GM18861 (cell line): ENCODE measurements around the gene TMEM94.

Experiments used
- ATAC-seq: cut with Tn5 transposase; IDR thresholded peaks from one replicate; pipeline ENCODE4 v1.9.1; 2021; ENCODE audit not compliant: unreplicated experiment

The TMEM94 gene

GRCh38 chr17:75524269-75524969, 68.0 kb downstream of the TMEM94 start:
- ATAC-seq, result no peak

- ATAC-seq, result peak; percentile 66
Observed at GRCh38 chr17:75524970-75525805, 68.8 kb downstream of the TMEM94 start, which contains the start of gene LLGL2. LLGL2 (plus strand) TSS chr17:75525697; CDS start chr17:75543427, 17,730 bp downstream.

GRCh38 chr17:75525806-75526554, 69.5 kb downstream of the TMEM94 start:
- peak; percentile 3 for ATAC-seq

GRCh38 chr17:75526555-75527270, 70.3 kb downstream of the TMEM94 start:
- ATAC-seq, result no peak

GRCh38 chr17:75530837-75531720, 74.6 kb downstream of the TMEM94 start:
- no peak for ATAC-seq

- no peak for ATAC-seq
Observed at GRCh38 chr17:75531721-75532072, 75.3 kb downstream of the TMEM94 start.

GRCh38 chr17:75535119-75535537, 78.7 kb downstream of the TMEM94 start:
- no peak for ATAC-seq

- no peak for ATAC-seq
Observed at GRCh38 chr17:75535871-75536270, 79.4 kb downstream of the TMEM94 start.

GRCh38 chr17:75536366-75536765, 79.9 kb downstream of the TMEM94 start:
- ATAC-seq, result no peak

GRCh38 chr17:75539967-75540729, 83.7 kb downstream of the TMEM94 start:
- no peak for ATAC-seq

- ATAC-seq, result no peak
Observed at GRCh38 chr17:75540923-75541503, 84.6 kb downstream of the TMEM94 start.

GRCh38 chr17:75542229-75542628, 85.8 kb downstream of the TMEM94 start:
- ATAC-seq, result no peak

- ATAC-seq, result no peak
Observed at GRCh38 chr17:75542728-75543336, 86.4 kb downstream of the TMEM94 start.

- no peak for ATAC-seq
Observed at GRCh38 chr17:75544250-75544649, 87.8 kb downstream of the TMEM94 start.

GRCh38 chr17:75546181-75546580, 89.7 kb downstream of the TMEM94 start:
- ATAC-seq, result no peak

- no peak for ATAC-seq
Observed at GRCh38 chr17:75547091-75547490, 90.7 kb downstream of the TMEM94 start.

- ATAC-seq, result no peak
Observed at GRCh38 chr17:75548813-75549212, 92.4 kb downstream of the TMEM94 start.
